Naive thymus-derived CD8-positive, alpha-beta T cell (primary cell): ENCODE data around the gene ARID5B. TPM values are rescaled to one million over a fixed set of nuclear protein-coding genes. Genes with fewer than 3 reads are reported as not detected.
"Not testable (repeated sequence)": the region's sequence is repeated elsewhere in the genome, so short reads cannot be mapped to it uniquely, and the experiment has no call there.

Source experiments
- ATAC-seq, 2 donors: fragments of 150-1000 bp; cut with Tn5 transposase in 1 of 2; sonication (Bioruptor Pico), chemical (Tn5 transposase) in 1 of 2; 1 replicate in 1 of 2; 2 replicates in 1 of 2; pipeline ENCODE4 v1.10.0; 2021; ENCODE audit warnings: mild to moderate bottlenecking in 2 of 2, moderate library complexity in 2 of 2
- POLR2A ChIA-PET: fragments of 350-600 bp; sonication (Branson Sonifier 250); formaldehyde crosslinking; loops from one replicate; lab custom pipeline; 2021; ENCODE audit warnings: antibody characterized with exemption; lab: Charles Lee
- DNase-seq, 10 donors: peaks; one replicate each; pipeline versions ENCODE4 v3.0.0 to v3.0.0-alpha.2; 2020 to 2022
- H3K27ac Mint-ChIP-seq, 10 donors: one replicate each; pipeline ENCODE4 v1.8.0; 2020 to 2022; ENCODE audit warnings: mild to moderate bottlenecking in 10 of 10, mixed read lengths in 10 of 10, moderate library complexity in 4 of 10, inconsistent platforms in 1 of 10
- H3K27me3 Mint-ChIP-seq, 5 donors: one replicate each; pipeline ENCODE4 v1.8.0; 2021 to 2022; ENCODE audit warnings: mixed read lengths in 5 of 5
- H3K36me3 Mint-ChIP-seq, 3 donors: one replicate each; pipeline ENCODE4 v1.8.0; 2020 to 2022; ENCODE audit warnings: mixed read lengths in 3 of 3, mild to moderate bottlenecking in 2 of 3, inconsistent platforms in 1 of 3
- H3K4me1 Mint-ChIP-seq, 4 donors: one replicate each; pipeline ENCODE4 v1.8.0; 2021 to 2022; ENCODE audit warnings: mixed read lengths in 4 of 4
- H3K4me3 Mint-ChIP-seq, 10 donors: one replicate each; pipeline ENCODE4 v1.8.0; 2020 to 2022; ENCODE audit warnings: mild to moderate bottlenecking in 10 of 10, mixed read lengths in 10 of 10, moderate library complexity in 6 of 10, inconsistent platforms in 1 of 10
- H3K9me3 Mint-ChIP-seq, 9 donors: one replicate each; pipeline ENCODE4 v1.8.0; 2020 to 2022; ENCODE audit warnings: mixed read lengths in 9 of 9, mild to moderate bottlenecking in 3 of 9, inconsistent platforms in 1 of 9, moderate library complexity in 1 of 9
- polyA plus RNA-seq, 3 donors: library from polyadenylated mRNA; unstranded; fragments of 300-500 nt; fragmentation: Illumina TruSeq; gene quantifications; one replicate each; pipeline ENCODE4 v1.2.3, GENCODE V29; 2021
- total RNA-seq, 8 experiments: library from RNA in 2 of 8; stranded (reverse) in 2 of 8; gene quantifications; one replicate each; pipeline ENCODE4 v1.2.3 and lab custom pipeline; 2021 to 2026

The ARID5B gene
- total and polyA plus RNA-seq, 5 experiments from 2014 or later, result 9.6 to 22.5 (median 12.6) TPM

DNA sequence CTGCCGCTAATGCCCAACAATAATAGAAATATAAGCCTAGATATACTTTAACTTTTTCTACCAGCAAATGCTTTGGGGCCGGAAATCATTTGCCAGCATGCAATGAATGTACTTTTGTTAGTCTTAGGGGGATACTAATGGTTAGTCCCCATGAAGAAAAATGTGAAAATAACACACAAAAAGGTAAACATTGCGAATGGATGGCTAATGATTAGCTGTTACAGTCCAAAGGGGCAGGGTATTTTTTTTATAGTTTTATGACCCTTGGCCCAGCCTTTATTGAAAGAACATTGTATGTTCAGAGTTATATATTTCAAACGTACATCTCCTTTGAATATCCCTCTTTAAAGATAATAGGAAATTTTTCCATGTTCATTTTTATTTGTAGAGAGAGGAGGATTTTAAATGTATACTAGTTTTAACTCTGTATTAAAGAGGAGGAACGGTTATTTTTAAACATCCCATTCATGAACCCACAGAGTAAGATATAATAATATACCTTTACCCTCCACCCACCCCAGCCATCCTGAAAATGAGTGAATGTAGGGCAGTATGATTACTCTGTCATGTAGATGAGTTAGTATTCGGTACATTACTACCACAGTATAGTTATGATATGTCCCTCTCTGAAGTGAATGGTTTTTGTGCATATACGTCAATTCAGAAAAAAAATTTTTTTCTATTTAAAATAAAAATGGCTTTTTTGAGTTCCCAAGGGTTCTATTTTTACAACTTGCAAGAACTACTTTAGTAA is 63.6 kb downstream of the ARID5B start:
- Mint-ChIP-seq H3K9me3 (peaks cover 0 to 6% (median 0%) of the 10 kb centered on the region in 9 donors), H3K4me3 (no peak overlapping the region), H3K4me1 (peaks cover 4 to 74% (median 16%) of the 10 kb centered on the region in 4 donors), H3K27me3 (no peaks in the 10 kb centered on the region), H3K27ac (peak overlapping the region in 1 of 10 donors; percentile 59), H3K36me3 (peaks cover 8 to 42% (median 26%) of the 10 kb centered on the region in 3 donors)
- POLR2A ChIA-PET, result no interaction called here
- no peak for DNase-seq
- no peak for ATAC-seq

DNA sequence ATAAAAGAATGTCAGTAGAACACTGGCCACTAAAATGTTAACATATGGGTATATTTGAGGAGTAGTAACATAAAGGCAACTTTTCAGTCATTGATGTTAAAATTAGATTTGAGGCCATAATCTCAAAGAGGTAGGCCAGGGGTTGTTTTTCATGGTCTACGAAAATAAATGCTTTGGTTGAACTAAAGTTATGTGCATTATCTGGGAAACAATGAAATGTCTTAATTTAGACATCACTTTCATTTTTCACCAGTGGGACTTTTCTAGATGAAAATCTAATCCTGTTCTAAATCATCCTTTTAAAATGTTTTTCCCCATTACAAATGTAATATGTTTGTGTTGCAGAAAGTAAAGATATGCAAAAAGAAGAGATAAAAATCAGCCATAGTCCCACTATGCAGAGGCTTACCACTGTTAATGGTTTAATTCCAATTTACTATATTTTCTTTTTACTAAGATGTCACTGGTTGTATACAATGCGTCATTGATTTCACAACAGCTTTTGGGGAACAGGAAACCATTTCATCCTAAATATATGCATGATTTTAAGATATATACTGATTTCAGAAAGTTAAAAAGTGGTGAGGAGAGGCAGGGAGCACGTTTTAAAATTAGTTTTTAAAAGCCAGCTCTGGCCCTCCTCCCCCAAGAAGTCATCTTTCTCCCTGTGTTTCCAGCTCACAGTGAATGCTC is 64.3 kb downstream of the ARID5B start:
- POLR2A ChIA-PET, result no interaction called here
- no peak overlapping the region for H3K4me3 Mint-ChIP-seq
- peaks cover 0 to 6% (median 0%) of the 10 kb centered on the region in 9 donors for H3K9me3 Mint-ChIP-seq
- H3K27me3 Mint-ChIP-seq, result no peaks in the 10 kb centered on the region
- DNase-seq, result no peak
- H3K4me1 Mint-ChIP-seq, result peaks cover 7 to 76% (median 18%) of the 10 kb centered on the region in 4 donors
- ATAC-seq, result no peak
- H3K27ac Mint-ChIP-seq, result peak overlapping the region in 1 of 10 donors; percentile 29
- H3K36me3 Mint-ChIP-seq, result peaks cover 8 to 42% (median 26%) of the 10 kb centered on the region in 3 donors

GRCh38 chr10:61967298-61967697 is 65.8 kb downstream of the ARID5B start:
- no peak for ATAC-seq
- POLR2A ChIA-PET, result no interaction called here
- Mint-ChIP-seq H3K27ac (peak overlapping the region in 1 of 10 donors; percentile 51), H3K36me3 (peaks cover 8 to 42% (median 26%) of the 10 kb centered on the region in 3 donors), H3K27me3 (no peaks in the 10 kb centered on the region), H3K4me3 (no peak overlapping the region), H3K9me3 (peaks cover 0 to 6% (median 0%) of the 10 kb centered on the region in 9 donors), H3K4me1 (peaks cover 7 to 66% (median 16%) of the 10 kb centered on the region in 4 donors)
- DNase-seq, result no peak

- DNase-seq (no peak), ATAC-seq (no peak)
- POLR2A ChIA-PET, result no interaction called here
- peak overlapping the region in 3 of 10 donors; percentile 28 to 63 (median 46) for H3K27ac Mint-ChIP-seq
- peaks cover 8 to 32% (median 16%) of the 10 kb centered on the region in 3 donors for H3K36me3 Mint-ChIP-seq
- H3K27me3 Mint-ChIP-seq, result no peaks in the 10 kb centered on the region
- no peak overlapping the region for H3K4me3 Mint-ChIP-seq
- H3K4me1 Mint-ChIP-seq, result peaks cover 3 to 61% (median 10%) of the 10 kb centered on the region in 4 donors
- H3K9me3 Mint-ChIP-seq, result peaks cover 0 to 6% (median 0%) of the 10 kb centered on the region in 9 donors
These were observed 68.9 kb downstream of the ARID5B start for GRCh38 chr10:61970182-61971002.

GRCh38 chr10:61971003-61971325 is 69.5 kb downstream of the ARID5B start:
- peak overlapping the region in 3 of 10 donors; percentile 28 to 63 (median 46) for H3K27ac Mint-ChIP-seq
- no peaks in the 10 kb centered on the region for H3K27me3 Mint-ChIP-seq
- peaks cover 8 to 30% (median 16%) of the 10 kb centered on the region in 3 donors for H3K36me3 Mint-ChIP-seq
- peaks cover 0 to 6% (median 0%) of the 10 kb centered on the region in 9 donors for H3K9me3 Mint-ChIP-seq
- H3K4me3 Mint-ChIP-seq, result no peak overlapping the region
- no peak for DNase-seq
- no peak for ATAC-seq
- H3K4me1 Mint-ChIP-seq, result peaks cover 3 to 58% (median 10%) of the 10 kb centered on the region in 4 donors
- POLR2A ChIA-PET, result no interaction called here

GRCh38 chr10:61973169-61973568 is 71.7 kb downstream of the ARID5B start:
- no peak for ATAC-seq
- Mint-ChIP-seq H3K4me1 (peaks cover 3 to 45% (median 10%) of the 10 kb centered on the region in 4 donors), H3K9me3 (peaks cover 0 to 5% (median 3%) of the 10 kb centered on the region in 9 donors), H3K27me3 (no peaks in the 10 kb centered on the region), H3K27ac (no peak overlapping the region), H3K36me3 (peaks cover 5 to 27% (median 9%) of the 10 kb centered on the region in 3 donors), H3K4me3 (no peak overlapping the region)
- no peak for DNase-seq
- POLR2A ChIA-PET, result no interaction called here

- Mint-ChIP-seq H3K27ac (peak overlapping the region in 1 of 10 donors; percentile 67), H3K4me1 (peaks cover 3 to 49% (median 8%) of the 10 kb centered on the region in 4 donors), H3K36me3 (peaks cover 5 to 23% (median 12%) of the 10 kb centered on the region in 3 donors), H3K9me3 (peaks cover 0 to 5% (median 3%) of the 10 kb centered on the region in 9 donors), H3K4me3 (no peak overlapping the region), H3K27me3 (no peaks in the 10 kb centered on the region)
- DNase-seq (no peak), ATAC-seq (no peak)
- POLR2A ChIA-PET, result no interaction called here
These were observed 72.4 kb downstream of the ARID5B start for GRCh38 chr10:61973906-61974305.

DNA sequence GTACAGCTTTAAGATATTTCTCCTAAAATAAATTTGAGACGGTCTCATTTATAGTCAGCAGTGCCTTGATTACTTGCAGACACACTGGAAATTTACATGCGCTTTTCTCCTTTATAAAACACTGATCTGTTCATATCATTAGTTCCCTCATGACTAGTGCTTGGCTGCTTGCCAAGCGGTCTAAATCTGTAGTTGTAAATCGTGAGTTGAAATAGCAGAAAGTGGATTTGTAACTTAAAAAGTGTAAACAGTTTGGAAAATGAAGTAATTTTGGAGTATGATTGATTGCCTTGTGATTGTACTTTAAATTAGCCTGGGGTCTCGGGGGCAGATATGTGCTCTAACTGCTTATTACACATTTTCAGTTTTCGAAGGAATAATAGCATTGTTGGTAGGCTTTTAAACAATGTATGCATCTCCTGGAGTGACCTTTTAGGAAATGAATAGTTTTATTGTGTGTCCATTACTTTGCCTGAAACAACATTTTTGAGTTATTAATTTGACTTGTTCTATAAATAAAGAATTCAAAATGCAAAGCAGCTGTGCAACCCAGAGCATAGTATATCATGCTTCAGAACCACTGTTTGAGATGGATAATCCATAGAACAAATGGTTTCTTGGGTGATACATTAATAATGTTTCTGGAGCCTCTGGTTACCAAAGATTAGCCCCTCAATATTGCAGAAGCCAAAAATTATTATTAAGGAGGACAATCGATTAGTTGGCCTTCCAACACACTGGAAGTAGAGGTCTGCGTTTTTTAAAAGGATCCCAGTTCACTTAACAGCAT is 73.3 kb downstream of the ARID5B start:
- Mint-ChIP-seq H3K27ac (peak overlapping the region in 2 of 10 donors; percentile 16 to 67), H3K4me3 (no peak overlapping the region), H3K4me1 (peaks cover 3 to 45% (median 6%) of the 10 kb centered on the region in 4 donors), H3K27me3 (no peaks in the 10 kb centered on the region), H3K9me3 (peaks cover 0 to 5% (median 3%) of the 10 kb centered on the region in 9 donors), H3K36me3 (peaks cover 5 to 16% (median 9%) of the 10 kb centered on the region in 3 donors)
- ATAC-seq, result no peak
- DNase-seq, result no peak
- POLR2A ChIA-PET, result no interaction called here

GRCh38 chr10:61975391-61975932 is 74.0 kb downstream of the ARID5B start:
- ATAC-seq (no peak), DNase-seq (no peak)
- H3K4me1 Mint-ChIP-seq, result peaks cover 2 to 42% (median 4%) of the 10 kb centered on the region in 4 donors
- H3K4me3 Mint-ChIP-seq, result no peak overlapping the region
- POLR2A ChIA-PET, result no interaction called here
- no peak overlapping the region for H3K27ac Mint-ChIP-seq
- peaks cover 0 to 5% (median 3%) of the 10 kb centered on the region in 9 donors for H3K9me3 Mint-ChIP-seq
- no peaks in the 10 kb centered on the region for H3K27me3 Mint-ChIP-seq
- peaks cover 5 to 16% (median 9%) of the 10 kb centered on the region in 3 donors for H3K36me3 Mint-ChIP-seq

DNA sequence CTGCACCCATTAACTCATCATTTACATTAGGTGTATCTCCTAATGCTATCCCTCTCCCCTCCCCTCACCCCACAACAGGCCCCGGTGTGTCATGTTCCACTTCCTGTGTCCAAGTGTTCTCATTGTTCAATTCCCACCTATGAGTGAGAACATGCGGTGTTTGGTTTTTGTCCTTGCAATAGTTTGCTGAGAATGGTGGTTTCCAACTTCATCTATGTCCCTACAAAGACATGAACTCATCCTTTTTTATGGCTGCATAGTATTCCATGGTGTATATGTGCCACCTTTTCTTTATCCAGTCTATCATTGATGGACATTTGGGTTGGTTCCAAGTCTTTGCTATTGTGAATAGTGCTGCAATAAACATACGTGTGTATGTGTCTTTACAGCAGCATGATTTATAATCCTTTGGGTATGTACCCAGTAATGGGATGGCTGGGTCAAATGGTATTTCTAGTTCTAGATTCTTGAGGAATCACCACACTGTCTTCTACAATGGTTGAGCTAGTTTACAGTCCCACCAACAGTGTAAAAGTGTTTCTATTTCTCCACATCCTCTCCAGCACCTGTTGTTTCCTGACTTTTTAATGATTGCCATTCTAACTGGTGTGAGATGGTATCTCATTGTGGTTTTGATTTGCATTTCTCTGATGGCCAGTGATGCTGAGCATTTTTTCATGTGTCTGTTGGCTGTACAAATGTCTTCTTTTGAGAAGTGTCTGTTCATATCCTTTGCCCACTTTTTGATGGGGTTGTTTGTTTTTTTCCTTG is 75.6 kb downstream of the ARID5B start:
- DNase-seq, H3K4me3 Mint-ChIP-seq, POLR2A ChIA-PET, ATAC-seq, H3K27ac Mint-ChIP-seq, H3K9me3 Mint-ChIP-seq, H3K27me3 Mint-ChIP-seq: not testable (repeated sequence)
- H3K4me1 Mint-ChIP-seq, result peaks cover 0 to 42% (median 3%) of the 10 kb centered on the region in 4 donors
- peaks cover 5 to 19% (median 13%) of the 10 kb centered on the region in 3 donors for H3K36me3 Mint-ChIP-seq

DNA sequence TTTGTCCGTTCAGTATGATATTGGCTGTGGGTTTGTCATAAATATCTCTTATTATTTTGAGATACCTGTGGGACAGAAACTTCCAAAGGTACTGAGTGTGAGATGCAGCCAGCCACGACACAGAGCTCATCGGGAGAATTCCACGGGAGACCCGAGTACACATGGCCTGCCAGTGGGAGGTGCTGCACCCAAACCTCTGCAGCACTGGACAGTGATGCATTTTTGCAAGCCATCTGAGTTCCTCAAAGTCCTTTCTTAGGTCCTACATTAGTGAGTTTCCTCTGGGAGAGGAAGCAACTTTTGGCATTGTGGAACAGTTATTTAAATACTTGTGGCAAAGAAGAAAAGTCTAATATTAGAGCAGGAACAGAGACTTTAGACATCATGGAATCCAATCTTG is 77.5 kb downstream of the ARID5B start:
- Mint-ChIP-seq H3K4me3 (no peak overlapping the region), H3K4me1 (peaks cover 0 to 34% (median 4%) of the 10 kb centered on the region in 4 donors), H3K36me3 (peaks cover 5 to 18% (median 13%) of the 10 kb centered on the region in 3 donors), H3K27me3 (no peaks in the 10 kb centered on the region), H3K9me3 (peaks cover 0 to 5% (median 3%) of the 10 kb centered on the region in 9 donors), H3K27ac (peak overlapping the region in 3 of 10 donors; percentile 5 to 69 (median 21))
- POLR2A ChIA-PET, result no interaction called here
- no peak for DNase-seq
- ATAC-seq, result no peak
